Sigmoid colon (tissue), 7 donors: ENCODE results near the gene UBASH3A. TPM values are rescaled to one million over a fixed set of nuclear protein-coding genes. Genes with fewer than 3 reads are reported as not detected.

ENCODE experiments used
- DNase-seq: peaks from one replicate; pipeline ENCODE4 v3.0.0-alpha.2; 2019
- H3K27ac ChIP-seq, 4 donors: fragments of 200-600 bp; sonication (generic); one replicate each; pipeline ENCODE4 v1.5.1; 2016 to 2019; ENCODE audit warnings: mild to moderate bottlenecking in 1 of 4
- H3K27me3 ChIP-seq, 3 donors: fragments of 200-600 bp; sonication (generic); one replicate each; pipeline ENCODE4 v1.5.1; 2019; ENCODE audit warnings: mild to moderate bottlenecking in 1 of 3
- H3K36me3 ChIP-seq, 4 donors: fragments of 200-600 bp; sonication (generic); one replicate each; pipeline ENCODE4 v1.5.1; 2016 to 2019
- H3K4me1 ChIP-seq, 4 donors: fragments of 200-600 bp; sonication (generic); one replicate each; pipeline ENCODE4 v1.5.1; 2017 to 2019
- H3K4me3 ChIP-seq, 4 donors: fragments of 200-600 bp; sonication (generic); one replicate each; pipeline ENCODE4 v1.5.1; 2017 to 2019; ENCODE audit warnings: mild to moderate bottlenecking in 2 of 4, moderate library complexity in 1 of 4
- H3K9me3 ChIP-seq, 4 donors: fragments of 200-600 bp in 3 of 4; sonication (generic) in 3 of 4; one replicate each; pipeline versions ENCODE4 v1.5.1 to v1.6.1; 2013 to 2019
- EP300 ChIP-seq, 4 donors: sonication (generic); formaldehyde crosslinking; IDR thresholded peaks; one replicate each; pipeline ENCODE4 v1.6.1; 2017; ENCODE audit warnings: antibody characterized with exemption in 4 of 4
- POLR2A ChIP-seq, 2 donors: fragments of 450-650 bp; IDR thresholded peaks; one replicate each; pipeline ENCODE4 v1.6.1; 2016; ENCODE audit warnings: antibody characterized with exemption in 2 of 2, mild to moderate bottlenecking in 2 of 2, moderate library complexity in 2 of 2
- POLR2AphosphoS5 ChIP-seq, 4 donors: sonication (generic); formaldehyde crosslinking; IDR thresholded peaks; one replicate each; pipeline ENCODE4 v1.6.1; 2017; ENCODE audit warnings: antibody characterized with exemption in 4 of 4
- WGBS, 2 donors: extraction: QIAGEN DNeasy Blood & Tissue Kit; methylation state at CpG; one replicate each; pipeline ENCODE4 v1.1.7; 2013; 5-methylcytosine and 5-hydroxymethylcytosine counted together
- intact Hi-C: fragments of 100-400 bp; cut with DNase I; formaldehyde crosslinking; loops from one replicate; pipeline ENCODE4 v1.15.1; 2023
- polyA plus RNA-seq, 3 donors: library from polyadenylated mRNA; stranded (reverse); fragments of 200-250 nt; gene quantifications; one replicate each; pipeline ENCODE4 v1.2.3, GENCODE V29; 2013
- total RNA-seq, 4 donors: library from RNA; depleted of rRNA; stranded (reverse); fragments of >200 nt; gene quantifications; one replicate each; pipeline ENCODE4 v1.1.0, GENCODE V29; 2016
- TF ChIP-seq, protein P1 (sequence below), 4 experiments: fragments of 450-650 bp in 3 of 4; fragments of 200-600 bp in 1 of 4; IDR thresholded peaks; one replicate each; pipeline ENCODE4 v1.5.1; 2016 to 2019; ENCODE audit warnings: antibody characterized with exemption in 4 of 4, mild to moderate bottlenecking in 3 of 4, moderate library complexity in 2 of 4
- donor health status: healthy with polysubstance abuse.
- donor health status: Bipolar disorder and iron deficiency.
- donor health status: healthy.

Gene UBASH3A
- total and polyA plus RNA-seq, 7 donors, result 3.9 TPM; not detected in 6

DNA sequence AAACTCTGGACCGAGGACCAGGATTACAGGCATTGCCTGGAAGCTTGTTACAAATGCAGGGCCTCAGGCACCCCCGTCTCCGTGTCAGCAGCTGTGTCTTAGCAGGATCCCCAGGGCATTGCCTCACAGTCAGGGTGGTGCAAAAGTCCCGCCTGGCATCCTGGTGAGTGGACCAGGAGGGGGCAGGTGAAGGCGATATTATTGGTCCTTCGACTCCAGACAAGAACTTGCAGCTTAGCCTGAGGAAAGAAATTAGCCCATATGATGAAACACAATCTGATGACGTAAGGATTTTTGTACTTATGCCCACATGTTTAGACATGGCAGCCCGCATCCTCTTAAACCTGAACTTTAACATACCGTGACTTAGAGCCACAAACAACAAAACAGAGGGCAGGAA lies 51.5 kb downstream of the UBASH3A start:
- no peaks in the 10 kb centered on the region for H3K36me3 ChIP-seq
- H3K4me3 ChIP-seq, result no peak overlapping the region
- DNase-seq, result no peak
- TF ChIP-seq POLR2A (IDR thresholded peaks at IDR 0.05) (no peak), EP300 (IDR thresholded peaks at IDR 0.05) (no peak), POLR2AphosphoS5 (IDR thresholded peaks at IDR 0.05) (no peak)
- TF ChIP-seq, protein P1, sequence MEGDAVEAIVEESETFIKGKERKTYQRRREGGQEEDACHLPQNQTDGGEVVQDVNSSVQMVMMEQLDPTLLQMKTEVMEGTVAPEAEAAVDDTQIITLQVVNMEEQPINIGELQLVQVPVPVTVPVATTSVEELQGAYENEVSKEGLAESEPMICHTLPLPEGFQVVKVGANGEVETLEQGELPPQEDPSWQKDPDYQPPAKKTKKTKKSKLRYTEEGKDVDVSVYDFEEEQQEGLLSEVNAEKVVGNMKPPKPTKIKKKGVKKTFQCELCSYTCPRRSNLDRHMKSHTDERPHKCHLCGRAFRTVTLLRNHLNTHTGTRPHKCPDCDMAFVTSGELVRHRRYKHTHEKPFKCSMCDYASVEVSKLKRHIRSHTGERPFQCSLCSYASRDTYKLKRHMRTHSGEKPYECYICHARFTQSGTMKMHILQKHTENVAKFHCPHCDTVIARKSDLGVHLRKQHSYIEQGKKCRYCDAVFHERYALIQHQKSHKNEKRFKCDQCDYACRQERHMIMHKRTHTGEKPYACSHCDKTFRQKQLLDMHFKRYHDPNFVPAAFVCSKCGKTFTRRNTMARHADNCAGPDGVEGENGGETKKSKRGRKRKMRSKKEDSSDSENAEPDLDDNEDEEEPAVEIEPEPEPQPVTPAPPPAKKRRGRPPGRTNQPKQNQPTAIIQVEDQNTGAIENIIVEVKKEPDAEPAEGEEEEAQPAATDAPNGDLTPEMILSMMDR (IDR thresholded peaks at IDR 0.05), result no peak
- H3K4me1 ChIP-seq, result no peaks in the 10 kb centered on the region
- WGBS, 2 donors, result 81 to 86% methylated on average over 9 of the region's 9 CpGs
- no peak overlapping the region for H3K27ac ChIP-seq
- H3K27me3 ChIP-seq, result no peaks in the 10 kb centered on the region
- no peaks in the 10 kb centered on the region for H3K9me3 ChIP-seq
- intact Hi-C loops, result loop anchor here (10.0 kb wide), 1 partner anchor 310 kb away; no protein-coding TSS in a partner anchor

DNA sequence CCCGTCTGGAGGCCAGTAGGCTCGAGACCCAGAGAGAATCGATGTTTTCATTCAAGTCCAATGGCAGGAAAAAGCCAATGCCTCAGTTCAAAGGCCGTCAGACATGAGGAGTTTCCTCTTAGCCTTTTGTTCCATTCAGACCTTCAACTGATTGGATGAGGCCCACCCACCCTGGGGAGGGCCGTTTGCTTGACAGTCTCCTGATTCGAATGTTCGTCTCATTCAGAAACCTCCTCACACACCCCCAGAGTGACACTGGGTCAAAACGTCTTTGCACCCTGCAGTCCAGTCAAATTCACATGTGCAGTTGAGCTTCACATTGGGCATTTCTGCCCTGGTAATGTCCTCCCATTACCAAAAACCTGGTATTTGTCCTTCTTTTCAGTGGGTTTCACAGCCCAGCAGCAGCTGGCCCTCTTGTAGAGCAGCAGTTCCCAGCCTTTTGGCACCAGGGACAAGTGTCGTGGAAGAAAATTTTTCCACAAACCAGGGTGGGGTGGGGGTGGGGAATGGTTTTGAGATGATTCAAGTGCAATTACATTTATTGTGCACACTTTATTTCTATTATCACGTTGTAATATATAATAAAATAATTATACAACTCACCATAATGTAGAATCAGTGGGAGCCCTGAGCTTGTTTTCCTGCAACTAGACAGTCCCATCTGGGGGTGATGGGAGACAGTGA lies 52.2 kb downstream of the UBASH3A start:
- no peak for DNase-seq
- WGBS, 2 donors, result 72 to 81% methylated on average over 10 of the region's 10 CpGs
- no peaks in the 10 kb centered on the region for H3K4me1 ChIP-seq
- no peak overlapping the region for H3K4me3 ChIP-seq
- no peaks in the 10 kb centered on the region for H3K27me3 ChIP-seq
- no peaks in the 10 kb centered on the region for H3K36me3 ChIP-seq
- intact Hi-C loops, result loop anchor here (10.0 kb wide), 1 partner anchor 311 kb away; no protein-coding TSS in a partner anchor
- TF ChIP-seq, protein P1 (IDR thresholded peaks at IDR 0.05), result no peak
- TF ChIP-seq POLR2A (IDR thresholded peaks at IDR 0.05) (no peak), EP300 (IDR thresholded peaks at IDR 0.05) (no peak), POLR2AphosphoS5 (IDR thresholded peaks at IDR 0.05) (no peak)
- no peak overlapping the region for H3K27ac ChIP-seq
- H3K9me3 ChIP-seq, result no peaks in the 10 kb centered on the region

DNA sequence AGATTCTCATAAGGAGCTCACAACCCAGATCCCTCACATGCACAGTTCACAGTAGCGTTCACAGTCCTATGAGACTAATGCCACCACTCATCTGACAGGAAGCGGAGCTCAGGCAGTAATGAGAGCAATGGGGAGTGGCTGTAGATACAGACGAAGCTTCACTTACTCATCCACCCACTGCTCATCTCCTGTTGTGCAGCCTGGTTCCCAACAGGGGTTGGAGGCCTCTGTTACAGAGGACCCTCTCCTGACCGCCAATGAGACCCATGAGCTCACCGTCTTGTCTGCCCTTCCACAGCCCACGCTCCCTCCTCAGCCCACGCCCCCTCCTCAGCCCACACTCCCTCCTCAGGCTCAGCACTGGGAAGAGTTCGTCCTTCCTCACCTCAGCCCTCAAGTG lies 52.8 kb downstream of the UBASH3A start:
- H3K4me3 ChIP-seq, result no peak overlapping the region
- H3K4me1 ChIP-seq, result no peaks in the 10 kb centered on the region
- no peak for DNase-seq
- H3K9me3 ChIP-seq, result no peaks in the 10 kb centered on the region
- intact Hi-C loops, result loop anchor here (10.0 kb wide), 1 partner anchor 312 kb away; no protein-coding TSS in a partner anchor
- H3K27me3 ChIP-seq, result no peaks in the 10 kb centered on the region
- 71 to 77% methylated on average over 8 of the region's 8 CpGs for WGBS, 2 donors
- H3K27ac ChIP-seq, result no peak overlapping the region
- TF ChIP-seq, protein P1 (IDR thresholded peaks at IDR 0.05), result no peak
- TF ChIP-seq POLR2A (IDR thresholded peaks at IDR 0.05), result no peak
- TF ChIP-seq EP300 (IDR thresholded peaks at IDR 0.05), result no peak
- TF ChIP-seq POLR2AphosphoS5 (IDR thresholded peaks at IDR 0.05), result no peak
- no peaks in the 10 kb centered on the region for H3K36me3 ChIP-seq

DNA sequence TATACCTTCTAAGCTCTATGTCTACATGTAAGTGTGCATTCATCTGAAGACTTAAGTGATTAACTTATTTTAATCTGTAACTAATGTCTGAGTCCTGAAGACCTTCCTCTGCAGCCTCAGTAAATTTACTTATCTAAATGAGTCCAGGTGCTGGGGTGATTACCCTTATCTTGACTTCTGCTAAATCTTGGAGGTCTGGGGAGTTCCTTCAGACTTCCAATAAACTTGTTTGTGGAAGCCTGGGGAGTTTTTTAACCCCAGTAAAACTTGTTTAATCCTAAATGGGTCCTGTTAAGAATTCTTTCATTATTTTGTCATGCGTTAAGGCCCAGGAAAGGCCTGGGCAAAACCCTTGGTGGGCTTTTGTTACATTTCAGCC lies 55.4 kb downstream of the UBASH3A start:
- H3K4me3 ChIP-seq, result no peak overlapping the region
- 21 to 69% methylated on average over 1 of the region's 1 CpG for WGBS, 2 donors
- intact Hi-C loops, result loop anchor here (10.0 kb wide), 1 partner anchor 314 kb away; no protein-coding TSS in a partner anchor
- H3K27ac ChIP-seq, result no peak overlapping the region
- no peak for DNase-seq
- H3K9me3 ChIP-seq, result no peaks in the 10 kb centered on the region
- TF ChIP-seq, protein P1 (IDR thresholded peaks at IDR 0.05), result no peak
- no peak for TF ChIP-seq POLR2A (IDR thresholded peaks at IDR 0.05)
- TF ChIP-seq POLR2AphosphoS5 (IDR thresholded peaks at IDR 0.05), result no peak
- no peak for TF ChIP-seq EP300 (IDR thresholded peaks at IDR 0.05)
- H3K4me1 ChIP-seq, result no peaks in the 10 kb centered on the region
- no peaks in the 10 kb centered on the region for H3K36me3 ChIP-seq
- H3K27me3 ChIP-seq, result no peaks in the 10 kb centered on the region
